ENCODE measurements around the gene SHTN1.

SHTN1 gene

GRCh38 chr10:116907245-116907987 is 97.6 kb downstream of the SHTN1 start:
- H3K27ac ChIP-seq (ENCODE audit: low read depth, low read length), result no peak overlapping the region

GRCh38 chr10:116905845-116906210 is 99.2 kb downstream of the SHTN1 start:
- Histone ChIP-seq H3K27ac (ENCODE audit: low read depth, low read length) (no peak overlapping the region), H3K4me3 (ENCODE audit: low read depth in 1 of 5, low read length in 5 of 5) (no peak overlapping the region), H3K9ac (ENCODE audit: low read length in 5 of 5) (no peak overlapping the region), H3K36me3 (ENCODE audit: control insufficient read depth in 5 of 5, insufficient read depth in 5 of 5, low read length in 5 of 5) (peaks cover 0 to 23% (median 5%) of the 10 kb centered on the region in 5 donors), H3K4me1 (ENCODE audit: control insufficient read depth in 5 of 5, insufficient read depth in 5 of 5, low read length in 5 of 5) (no peaks in the 10 kb centered on the region), H3K27me3 (ENCODE audit: control insufficient read depth in 5 of 5, insufficient read depth in 4 of 5, low read length in 5 of 5) (no peaks in the 10 kb centered on the region), H3K9me3 (ENCODE audit: control insufficient read depth in 5 of 5, low read length in 5 of 5) (no peaks in the 10 kb centered on the region)

More at GRCh38 chr10:116907245-116907987, 97.6 kb downstream of the SHTN1 start:
- Histone ChIP-seq H3K4me3 (ENCODE audit: low read depth in 1 of 5, low read length in 5 of 5) (no peak overlapping the region), H3K4me1 (ENCODE audit: control insufficient read depth in 5 of 5, insufficient read depth in 5 of 5, low read length in 5 of 5) (no peaks in the 10 kb centered on the region), H3K36me3 (ENCODE audit: control insufficient read depth in 5 of 5, insufficient read depth in 5 of 5, low read length in 5 of 5) (peaks cover 2 to 19% (median 5%) of the 10 kb centered on the region in 5 donors), H3K27me3 (ENCODE audit: control insufficient read depth in 5 of 5, insufficient read depth in 4 of 5, low read length in 5 of 5) (no peaks in the 10 kb centered on the region), H3K9me3 (ENCODE audit: control insufficient read depth in 5 of 5, low read length in 5 of 5) (no peaks in the 10 kb centered on the region), H3K9ac (ENCODE audit: low read length in 5 of 5) (no peak overlapping the region)

GRCh38 chr10:116899626-116900025 is 105.4 kb downstream of the SHTN1 start:
- Histone ChIP-seq H3K9ac (ENCODE audit: low read length in 5 of 5) (no peak overlapping the region), H3K4me1 (ENCODE audit: control insufficient read depth in 5 of 5, insufficient read depth in 5 of 5, low read length in 5 of 5) (no peaks in the 10 kb centered on the region), H3K9me3 (ENCODE audit: control insufficient read depth in 5 of 5, low read length in 5 of 5) (no peaks in the 10 kb centered on the region), H3K27me3 (ENCODE audit: control insufficient read depth in 5 of 5, insufficient read depth in 4 of 5, low read length in 5 of 5) (no peaks in the 10 kb centered on the region), H3K27ac (ENCODE audit: low read depth, low read length) (no peak overlapping the region), H3K36me3 (ENCODE audit: control insufficient read depth in 5 of 5, insufficient read depth in 5 of 5, low read length in 5 of 5) (peaks cover 0 to 17% (median 2%) of the 10 kb centered on the region in 5 donors), H3K4me3 (ENCODE audit: low read depth in 1 of 5, low read length in 5 of 5) (no peak overlapping the region)

- Histone ChIP-seq H3K9ac (ENCODE audit: low read length in 5 of 5) (no peak overlapping the region), H3K27me3 (ENCODE audit: control insufficient read depth in 5 of 5, insufficient read depth in 4 of 5, low read length in 5 of 5) (no peaks in the 10 kb centered on the region), H3K9me3 (ENCODE audit: control insufficient read depth in 5 of 5, low read length in 5 of 5) (no peaks in the 10 kb centered on the region), H3K4me3 (ENCODE audit: low read depth in 1 of 5, low read length in 5 of 5) (no peak overlapping the region), H3K4me1 (ENCODE audit: control insufficient read depth in 5 of 5, insufficient read depth in 5 of 5, low read length in 5 of 5) (peaks cover 0 to 9% (median 7%) of the 10 kb centered on the region in 5 donors), H3K36me3 (ENCODE audit: control insufficient read depth in 5 of 5, insufficient read depth in 5 of 5, low read length in 5 of 5) (peaks cover 0 to 6% (median 0%) of the 10 kb centered on the region in 5 donors), H3K27ac (ENCODE audit: low read depth, low read length) (no peak overlapping the region)
Measured at GRCh38 chr10:116893686-116894037, 111.3 kb downstream of the SHTN1 start.

GRCh38 chr10:116892907-116893685 is 111.9 kb downstream of the SHTN1 start:
- H3K27me3 ChIP-seq (ENCODE audit: control insufficient read depth in 5 of 5, insufficient read depth in 4 of 5, low read length in 5 of 5), result no peaks in the 10 kb centered on the region
- no peak overlapping the region for H3K4me3 ChIP-seq (ENCODE audit: low read depth in 1 of 5, low read length in 5 of 5)
- H3K9me3 ChIP-seq (ENCODE audit: control insufficient read depth in 5 of 5, low read length in 5 of 5), result no peaks in the 10 kb centered on the region
- no peak overlapping the region for H3K9ac ChIP-seq (ENCODE audit: low read length in 5 of 5)
- peaks cover 0 to 6% (median 0%) of the 10 kb centered on the region in 5 donors for H3K36me3 ChIP-seq (ENCODE audit: control insufficient read depth in 5 of 5, insufficient read depth in 5 of 5, low read length in 5 of 5)
- peaks cover 0 to 12% (median 12%) of the 10 kb centered on the region in 5 donors for H3K4me1 ChIP-seq (ENCODE audit: control insufficient read depth in 5 of 5, insufficient read depth in 5 of 5, low read length in 5 of 5)
- H3K27ac ChIP-seq (ENCODE audit: low read depth, low read length), result no peak overlapping the region

GRCh38 chr10:116891208-116891607 is 113.8 kb downstream of the SHTN1 start:
- Histone ChIP-seq H3K27me3 (ENCODE audit: control insufficient read depth in 5 of 5, insufficient read depth in 4 of 5, low read length in 5 of 5) (no peaks in the 10 kb centered on the region), H3K4me3 (ENCODE audit: low read depth in 1 of 5, low read length in 5 of 5) (no peak overlapping the region), H3K9me3 (ENCODE audit: control insufficient read depth in 5 of 5, low read length in 5 of 5) (no peaks in the 10 kb centered on the region), H3K27ac (ENCODE audit: low read depth, low read length) (no peak overlapping the region), H3K36me3 (ENCODE audit: control insufficient read depth in 5 of 5, insufficient read depth in 5 of 5, low read length in 5 of 5) (peaks cover 0 to 8% (median 0%) of the 10 kb centered on the region in 5 donors), H3K4me1 (ENCODE audit: control insufficient read depth in 5 of 5, insufficient read depth in 5 of 5, low read length in 5 of 5) (peaks cover 0 to 12% (median 12%) of the 10 kb centered on the region in 5 donors), H3K9ac (ENCODE audit: low read length in 5 of 5) (no peak overlapping the region)

GRCh38 chr10:116889066-116889465 is 115.9 kb downstream of the SHTN1 start:
- peaks cover 0 to 12% (median 12%) of the 10 kb centered on the region in 5 donors for H3K4me1 ChIP-seq (ENCODE audit: control insufficient read depth in 5 of 5, insufficient read depth in 5 of 5, low read length in 5 of 5)
- no peaks in the 10 kb centered on the region for H3K9me3 ChIP-seq (ENCODE audit: control insufficient read depth in 5 of 5, low read length in 5 of 5)
- peaks cover 0 to 3% (median 0%) of the 10 kb centered on the region in 5 donors for H3K36me3 ChIP-seq (ENCODE audit: control insufficient read depth in 5 of 5, insufficient read depth in 5 of 5, low read length in 5 of 5)
- no peaks in the 10 kb centered on the region for H3K27me3 ChIP-seq (ENCODE audit: control insufficient read depth in 5 of 5, insufficient read depth in 4 of 5, low read length in 5 of 5)
- no peak overlapping the region for H3K9ac ChIP-seq (ENCODE audit: low read length in 5 of 5)
- H3K27ac ChIP-seq (ENCODE audit: low read depth, low read length), result no peak overlapping the region
- no peak overlapping the region for H3K4me3 ChIP-seq (ENCODE audit: low read depth in 1 of 5, low read length in 5 of 5)

- Histone ChIP-seq H3K36me3 (ENCODE audit: control insufficient read depth in 5 of 5, insufficient read depth in 5 of 5, low read length in 5 of 5) (peaks cover 0 to 3% (median 0%) of the 10 kb centered on the region in 5 donors), H3K27ac (ENCODE audit: low read depth, low read length) (no peak overlapping the region), H3K9me3 (ENCODE audit: control insufficient read depth in 5 of 5, low read length in 5 of 5) (no peaks in the 10 kb centered on the region), H3K4me3 (ENCODE audit: low read depth in 1 of 5, low read length in 5 of 5) (no peak overlapping the region), H3K9ac (ENCODE audit: low read length in 5 of 5) (no peak overlapping the region), H3K27me3 (ENCODE audit: control insufficient read depth in 5 of 5, insufficient read depth in 4 of 5, low read length in 5 of 5) (no peaks in the 10 kb centered on the region), H3K4me1 (ENCODE audit: control insufficient read depth in 5 of 5, insufficient read depth in 5 of 5, low read length in 5 of 5) (peaks cover 0 to 12% (median 12%) of the 10 kb centered on the region in 5 donors)
Measured at GRCh38 chr10:116888380-116889055, 116.5 kb downstream of the SHTN1 start.

GRCh38 chr10:116886772-116887171 is 118.2 kb downstream of the SHTN1 start:
- Histone ChIP-seq H3K36me3 (ENCODE audit: control insufficient read depth in 5 of 5, insufficient read depth in 5 of 5, low read length in 5 of 5) (peaks cover 0 to 3% (median 0%) of the 10 kb centered on the region in 5 donors), H3K27ac (ENCODE audit: low read depth, low read length) (no peak overlapping the region), H3K4me1 (ENCODE audit: control insufficient read depth in 5 of 5, insufficient read depth in 5 of 5, low read length in 5 of 5) (peaks cover 0 to 12% (median 12%) of the 10 kb centered on the region in 5 donors), H3K9ac (ENCODE audit: low read length in 5 of 5) (no peak overlapping the region), H3K9me3 (ENCODE audit: control insufficient read depth in 5 of 5, low read length in 5 of 5) (no peaks in the 10 kb centered on the region), H3K4me3 (ENCODE audit: low read depth in 1 of 5, low read length in 5 of 5) (no peak overlapping the region), H3K27me3 (ENCODE audit: control insufficient read depth in 5 of 5, insufficient read depth in 4 of 5, low read length in 5 of 5) (no peaks in the 10 kb centered on the region)
